ENCODE results near the gene GFRA1. TPM values are rescaled to one million over a fixed set of nuclear protein-coding genes. Genes with fewer than 3 reads are reported as not detected.

Gene GFRA1
- total RNA-seq, 2 experiments from 2014 or later, result not detected

GRCh38 chr10:116241085-116241484 is 31.9 kb downstream of the GFRA1 start:
- H3K36me3 Mint-ChIP-seq (ENCODE audit: low read depth), result no peaks in the 10 kb centered on the region
- intact Hi-C loops (cut with DNase I, micrococcal nuclease), result no loop called here
- H3K27ac ChIP-seq (ENCODE audit: low read depth in 1 of 2, low read length in 2 of 2), result no peak overlapping the region
- no peak for ATAC-seq (ENCODE audit: poor library complexity)
- H3K4me3 ChIP-seq (ENCODE audit: low read length), result no peak overlapping the region
- ChIA-PET CTCF (no interaction called here), POLR2A (no interaction called here)
- no peak for DNase-seq
- no peaks in the 10 kb centered on the region for H3K4me1 Mint-ChIP-seq (ENCODE audit: low read depth)
- no peaks in the 10 kb centered on the region for H3K27me3 ChIP-seq (ENCODE audit: control insufficient read depth in 1 of 2, insufficient read depth in 2 of 2, low read length in 2 of 2)
- H3K27me3 Mint-ChIP-seq, result no peaks in the 10 kb centered on the region
- no peak overlapping the region for H3K4me3 Mint-ChIP-seq
- no peaks in the 10 kb centered on the region for H3K36me3 ChIP-seq (ENCODE audit: insufficient read depth, low read length)
- H3K4me1 ChIP-seq (ENCODE audit: insufficient read depth, low read length), result no peaks in the 10 kb centered on the region
- no peaks in the 10 kb centered on the region for H3K9me3 ChIP-seq (ENCODE audit: control insufficient read depth in 1 of 2, insufficient read depth in 1 of 2, low read length in 2 of 2)
- H3K9me3 Mint-ChIP-seq, result no peaks in the 10 kb centered on the region
- no peak for TF ChIP-seq CTCF (IDR thresholded peaks at IDR 0.05)
- H3K27ac Mint-ChIP-seq, result no peak overlapping the region

- Histone ChIP-seq H3K27ac (ENCODE audit: low read depth in 1 of 2, low read length in 2 of 2) (no peak overlapping the region), H3K4me1 (ENCODE audit: insufficient read depth, low read length) (no peaks in the 10 kb centered on the region), H3K9me3 (ENCODE audit: control insufficient read depth in 1 of 2, insufficient read depth in 1 of 2, low read length in 2 of 2) (no peaks in the 10 kb centered on the region), H3K27me3 (ENCODE audit: control insufficient read depth in 1 of 2, insufficient read depth in 2 of 2, low read length in 2 of 2) (no peaks in the 10 kb centered on the region), H3K36me3 (ENCODE audit: insufficient read depth, low read length) (no peaks in the 10 kb centered on the region), H3K4me3 (ENCODE audit: low read length) (no peak overlapping the region)
- no peaks in the 10 kb centered on the region for H3K36me3 Mint-ChIP-seq (ENCODE audit: low read depth)
- TF ChIP-seq CTCF (IDR thresholded peaks at IDR 0.05), result no peak
- no peak for DNase-seq
- H3K4me3 Mint-ChIP-seq, result no peak overlapping the region
- H3K27me3 Mint-ChIP-seq, result no peaks in the 10 kb centered on the region
- ChIA-PET POLR2A (no interaction called here), CTCF (no interaction called here)
- no peaks in the 10 kb centered on the region for H3K9me3 Mint-ChIP-seq
- no peak overlapping the region for H3K27ac Mint-ChIP-seq
- no peaks in the 10 kb centered on the region for H3K4me1 Mint-ChIP-seq (ENCODE audit: low read depth)
- no peak for ATAC-seq (ENCODE audit: poor library complexity)
- intact Hi-C loops (cut with DNase I, micrococcal nuclease), result no loop called here
Observed at GRCh38 chr10:116240157-116240950, 32.7 kb downstream of the GFRA1 start.

- Histone ChIP-seq H3K9me3 (ENCODE audit: control insufficient read depth in 1 of 2, insufficient read depth in 1 of 2, low read length in 2 of 2) (no peaks in the 10 kb centered on the region), H3K36me3 (ENCODE audit: insufficient read depth, low read length) (no peaks in the 10 kb centered on the region), H3K4me3 (ENCODE audit: low read length) (no peak overlapping the region), H3K4me1 (ENCODE audit: insufficient read depth, low read length) (no peaks in the 10 kb centered on the region), H3K27ac (ENCODE audit: low read depth in 1 of 2, low read length in 2 of 2) (no peak overlapping the region), H3K27me3 (ENCODE audit: control insufficient read depth in 1 of 2, insufficient read depth in 2 of 2, low read length in 2 of 2) (no peaks in the 10 kb centered on the region)
- H3K4me3 Mint-ChIP-seq, result no peak overlapping the region
- ChIA-PET POLR2A (no interaction called here), CTCF (no interaction called here)
- no peaks in the 10 kb centered on the region for H3K9me3 Mint-ChIP-seq
- intact Hi-C loops (cut with DNase I, micrococcal nuclease), result no loop called here
- no peaks in the 10 kb centered on the region for H3K4me1 Mint-ChIP-seq (ENCODE audit: low read depth)
- DNase-seq, result no peak
- H3K27me3 Mint-ChIP-seq, result no peaks in the 10 kb centered on the region
- no peak overlapping the region for H3K27ac Mint-ChIP-seq
- H3K36me3 Mint-ChIP-seq (ENCODE audit: low read depth), result no peaks in the 10 kb centered on the region
- no peak for TF ChIP-seq CTCF (IDR thresholded peaks at IDR 0.05)
- ATAC-seq (ENCODE audit: poor library complexity), result no peak
Observed at GRCh38 chr10:116239229-116239628, 33.8 kb downstream of the GFRA1 start.
